Measurements from ENCODE around the gene HRG.
"Not testable (repeated sequence)": the region's sequence is repeated elsewhere in the genome, so short reads cannot be mapped to it uniquely, and the experiment has no call there.

Gene HRG

DNA sequence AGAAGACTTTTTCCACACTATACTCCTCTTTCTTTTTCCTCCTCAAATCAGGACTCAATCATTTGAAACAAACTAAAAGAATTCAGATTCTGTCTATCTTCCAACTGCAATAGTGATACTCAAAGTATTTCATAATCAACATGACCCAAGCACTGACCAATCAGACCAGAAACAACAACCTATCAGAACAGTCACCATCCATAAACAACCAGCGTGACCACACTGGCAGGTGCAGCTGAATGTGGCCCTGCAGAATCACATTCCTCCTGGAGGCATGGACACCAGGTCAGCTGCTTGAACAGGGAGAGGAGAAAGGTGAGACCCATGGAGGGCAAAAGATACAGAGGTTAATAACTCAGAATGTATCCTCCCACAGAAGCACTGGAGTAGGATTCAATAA lies 13.3 kb downstream of the HRG start:
- DNase-seq (ENCODE audit: low spot score): no peak

DNA sequence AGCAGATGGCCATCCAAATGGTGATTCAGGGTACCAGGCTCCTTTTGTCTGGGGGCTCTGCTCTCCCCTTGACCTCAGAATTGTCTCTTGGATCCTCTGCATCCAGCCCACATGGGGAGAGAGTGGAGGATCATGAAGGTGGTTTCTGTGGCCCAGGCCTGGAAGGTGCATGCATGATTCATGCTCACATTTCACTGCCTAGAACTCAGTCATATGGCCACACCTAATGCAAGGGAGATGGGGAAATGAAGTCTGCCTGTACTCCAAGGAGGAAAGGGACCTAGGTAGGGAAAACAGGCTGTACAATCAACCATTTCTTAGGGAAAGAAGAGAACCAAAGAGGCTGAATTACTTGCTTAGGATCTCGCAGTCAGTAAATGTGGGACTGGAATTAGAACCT lies 15.1 kb downstream of the HRG start:
- DNase-seq (ENCODE audit: low spot score): no peak

DNA sequence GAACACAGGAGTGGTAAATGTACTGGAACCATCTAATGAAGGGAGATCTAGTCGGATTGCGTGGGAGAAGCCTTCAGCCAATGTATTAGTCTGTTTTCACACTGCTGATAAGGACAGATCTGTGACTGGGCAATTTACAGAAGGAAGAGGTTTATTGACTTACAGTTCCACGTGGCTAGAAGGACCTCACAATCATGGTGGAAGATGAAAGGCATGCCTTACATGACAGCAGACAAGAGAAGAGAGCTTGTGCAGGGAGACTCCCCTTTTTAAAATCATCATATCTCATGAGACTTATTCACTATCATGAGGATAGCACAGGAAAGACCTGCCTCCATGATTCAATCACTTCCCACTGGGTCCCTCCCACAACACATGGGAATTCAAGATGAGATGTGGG lies 17.0 kb downstream of the HRG start:
- DNase-seq (ENCODE audit: low spot score): no peak

DNA sequence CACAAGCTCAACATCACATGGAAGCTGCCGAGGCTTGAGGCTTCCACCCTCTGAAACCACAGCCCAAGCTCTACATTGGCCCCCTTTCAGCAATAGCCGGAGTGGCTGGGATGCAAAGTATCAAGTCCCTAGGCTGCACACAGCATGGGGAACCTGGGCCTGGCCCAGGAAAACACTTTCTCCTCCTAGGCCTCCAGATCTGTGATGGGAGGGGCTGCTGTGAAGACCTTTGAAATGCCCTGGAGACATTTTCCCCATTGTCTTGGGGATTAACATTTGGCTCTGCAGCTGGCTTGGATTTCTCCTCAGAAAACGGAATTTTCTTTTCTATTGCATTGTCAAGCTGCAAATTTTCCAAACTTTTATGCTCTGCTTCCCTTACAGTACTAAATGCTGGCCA lies 18.2 kb downstream of the HRG start:
- DNase-seq (ENCODE audit: low spot score): no peak

DNA sequence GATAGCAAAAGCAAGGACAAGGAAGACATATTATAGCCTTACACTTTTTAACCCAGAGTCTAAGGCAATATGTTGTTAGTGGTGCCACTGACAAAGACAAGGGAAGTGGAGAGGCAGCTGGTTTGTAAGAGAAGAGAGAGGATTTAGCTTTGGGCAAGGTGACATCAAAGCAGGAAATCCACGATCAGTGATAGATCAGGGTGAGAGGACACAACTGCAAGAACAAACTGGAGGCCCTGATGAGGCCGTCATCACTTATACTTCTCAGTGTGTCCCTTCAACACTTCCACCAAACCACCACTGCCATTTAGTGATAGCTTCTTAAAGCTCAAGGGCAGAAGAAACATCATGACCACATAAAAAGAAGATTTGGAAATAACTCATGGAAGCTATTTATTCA lies 20.7 kb downstream of the HRG start:
- DNase-seq (ENCODE audit: low spot score): not testable (repeated sequence)

DNA sequence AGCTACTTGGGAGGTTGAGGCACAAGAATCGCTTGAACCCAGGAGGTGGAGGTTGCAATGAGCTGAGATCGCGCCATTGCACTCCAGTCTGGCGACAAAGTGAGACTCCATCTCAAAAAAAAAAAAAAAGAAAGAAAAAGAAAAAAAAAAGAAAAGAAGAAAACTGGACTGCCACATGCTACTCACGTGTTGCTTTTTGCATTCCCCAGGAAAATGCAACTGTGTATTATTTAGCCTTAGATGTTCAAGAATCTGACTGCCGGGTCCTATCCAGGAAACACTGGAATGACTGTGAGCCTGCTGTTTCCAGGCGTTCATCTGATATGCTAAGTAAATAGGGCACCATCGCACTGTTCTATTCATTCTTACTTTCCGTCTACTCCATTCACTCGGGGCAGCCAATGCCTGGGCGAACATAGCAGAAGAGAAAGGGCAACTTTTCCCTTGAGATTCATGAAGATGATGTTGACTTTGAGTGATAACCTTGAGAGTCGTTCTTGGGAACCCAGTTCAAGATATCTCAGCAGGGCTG lies 21.4 kb downstream of the HRG start:
- DNase-seq (ENCODE audit: low spot score): no peak

DNA sequence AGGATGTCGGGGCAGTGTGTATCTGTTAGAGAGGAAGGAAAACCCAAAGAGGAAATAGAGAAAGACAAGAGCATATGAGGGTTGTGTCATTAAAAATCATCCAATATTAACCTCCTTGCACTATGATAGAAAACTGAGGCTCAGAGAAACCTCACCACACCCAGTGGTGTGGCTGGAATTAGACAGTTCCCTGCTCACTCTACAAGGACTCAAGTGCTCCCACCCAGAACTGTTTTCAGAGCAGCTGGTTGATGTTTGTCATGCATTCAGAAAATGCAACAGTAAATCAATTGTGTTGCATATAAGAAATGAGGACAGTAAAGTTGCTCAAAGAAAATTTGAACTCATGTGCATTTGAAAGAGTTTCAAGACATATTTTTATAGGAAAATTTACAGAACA lies 24.5 kb downstream of the HRG start:
- not testable (repeated sequence) for DNase-seq (ENCODE audit: low spot score)

DNA sequence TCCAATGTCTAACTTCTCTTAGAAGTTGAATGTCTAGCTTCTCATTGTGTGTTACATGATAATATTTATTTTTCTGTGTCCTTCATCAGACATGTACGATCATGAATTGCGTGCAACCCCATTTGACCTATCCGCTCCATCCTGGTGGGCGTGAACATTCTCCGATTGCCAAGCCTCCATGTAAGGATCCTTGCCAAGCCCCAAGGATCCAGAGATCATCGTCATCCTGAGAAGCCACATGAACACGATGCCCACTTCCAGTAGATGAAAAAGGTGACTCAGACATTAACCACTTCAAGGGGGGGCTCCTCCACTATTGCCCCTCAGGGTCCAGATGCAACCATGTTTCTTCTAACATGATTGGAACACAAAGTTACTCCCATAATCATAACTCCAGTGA lies 25.9 kb downstream of the HRG start:
- DNase-seq (ENCODE audit: low spot score): no peak

DNA sequence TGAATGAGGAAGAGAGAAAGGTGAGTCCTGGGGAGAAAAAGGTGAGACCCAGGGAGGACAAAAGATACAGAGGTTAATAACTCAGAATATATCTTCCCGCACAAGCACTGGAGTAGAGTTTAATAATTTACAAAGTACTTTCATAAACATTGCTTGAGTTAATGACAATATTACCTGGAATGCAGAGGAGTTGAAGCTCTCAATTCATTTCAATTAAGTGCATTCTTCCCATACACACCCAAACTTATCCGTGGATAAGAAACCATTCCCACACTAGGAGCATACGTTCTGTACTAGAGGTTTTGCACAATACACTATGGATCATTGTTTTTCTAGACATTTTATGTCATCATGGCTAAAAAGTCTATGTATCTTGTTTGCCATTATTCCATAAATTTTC lies 28.0 kb downstream of the HRG start:
- no peak for DNase-seq (ENCODE audit: low spot score)

DNA sequence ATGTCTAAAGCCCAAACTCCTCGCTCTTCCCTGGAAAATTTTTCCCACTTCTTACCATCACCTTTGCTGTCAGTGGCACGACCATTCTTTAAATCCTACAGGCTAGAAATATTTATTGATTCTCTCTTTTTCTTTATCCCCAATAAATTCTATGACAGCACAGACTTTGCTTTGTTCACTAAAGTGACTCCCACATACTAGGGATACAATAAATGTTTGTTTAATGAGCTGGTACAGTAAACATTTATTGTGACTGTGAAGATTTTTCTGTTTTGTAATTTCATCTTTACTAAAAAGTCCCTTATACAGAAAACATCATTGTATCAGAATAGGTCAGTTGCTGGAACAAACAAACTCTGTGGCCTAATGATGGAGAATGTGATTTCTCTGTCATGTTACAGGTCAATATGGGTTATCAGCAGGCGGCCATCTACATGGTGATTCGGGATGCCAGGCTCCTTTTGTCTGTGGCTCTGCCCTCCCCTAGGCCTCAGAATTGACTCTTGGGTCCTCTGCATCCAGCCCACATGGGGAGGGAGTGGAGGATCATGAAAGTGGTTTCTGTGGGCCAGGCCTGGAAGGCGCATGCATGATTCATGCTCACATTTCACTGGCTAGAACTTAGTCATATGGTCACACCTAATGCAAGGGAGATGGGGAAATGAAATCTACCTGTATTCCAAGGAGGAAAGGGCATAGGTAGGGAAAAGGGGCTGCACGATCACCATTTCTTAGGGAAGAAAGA lies 28.6 kb downstream of the HRG start:
- no peak for DNase-seq (ENCODE audit: low spot score)

DNA sequence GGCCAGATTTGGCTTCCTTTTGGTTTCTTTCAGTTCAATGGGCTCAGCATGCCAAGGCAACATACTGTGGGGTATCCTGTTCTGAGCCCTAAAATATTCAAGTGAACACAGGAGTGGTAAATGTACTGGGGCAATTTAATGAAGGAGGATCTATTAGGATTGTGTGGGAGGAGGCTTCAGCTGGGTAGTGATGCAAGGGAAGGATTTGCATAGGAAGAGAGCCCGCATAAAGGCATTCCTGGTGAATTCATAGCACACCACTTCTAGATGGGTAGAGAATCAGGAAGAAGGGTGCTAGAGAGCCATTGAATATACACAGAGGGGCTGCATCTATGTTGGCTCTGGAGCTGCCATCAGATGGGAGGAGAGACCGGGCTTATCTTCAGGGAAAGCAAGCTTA lies 30.7 kb downstream of the HRG start:
- DNase-seq (ENCODE audit: low spot score): no peak

DNA sequence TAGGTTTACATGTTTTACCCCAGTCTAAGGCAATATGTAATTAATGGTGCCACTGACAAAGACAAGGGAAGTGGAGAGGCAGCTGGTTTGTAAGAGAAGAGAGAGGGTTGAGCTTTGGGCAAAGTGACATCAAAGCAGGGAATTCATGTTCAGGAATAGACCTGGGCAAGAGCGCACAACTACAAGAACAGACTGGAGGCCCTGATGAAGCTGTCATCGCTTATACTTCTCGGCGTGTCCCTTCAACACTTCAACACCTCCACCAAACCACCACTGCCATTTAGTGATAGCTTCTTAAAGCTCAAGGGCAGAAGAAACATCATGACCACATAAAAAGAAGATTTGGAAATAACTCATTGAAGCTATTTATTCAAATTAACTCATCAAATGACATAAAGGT lies 31.7 kb downstream of the HRG start:
- DNase-seq (ENCODE audit: low spot score): no peak

DNA sequence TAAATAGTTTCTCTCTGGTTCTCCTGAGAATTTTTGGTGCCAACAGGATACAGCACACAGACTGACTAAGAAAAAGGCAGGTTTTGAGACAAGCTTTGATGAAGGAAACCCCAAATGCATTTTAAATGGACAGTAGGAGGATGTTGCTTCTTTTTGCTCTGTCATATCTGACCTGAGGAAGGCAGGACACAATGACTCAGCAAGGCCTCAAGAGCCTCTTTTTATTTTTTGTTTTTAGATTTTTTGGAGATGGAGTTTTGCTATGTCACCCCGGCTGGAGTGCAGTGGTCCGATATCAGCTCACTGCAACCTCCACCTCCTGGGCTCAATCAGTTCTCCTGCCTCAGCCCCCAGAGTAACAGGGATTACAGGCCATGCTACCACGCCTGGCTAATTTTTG lies 34.5 kb downstream of the HRG start:
- no peak for DNase-seq (ENCODE audit: low spot score)

DNA sequence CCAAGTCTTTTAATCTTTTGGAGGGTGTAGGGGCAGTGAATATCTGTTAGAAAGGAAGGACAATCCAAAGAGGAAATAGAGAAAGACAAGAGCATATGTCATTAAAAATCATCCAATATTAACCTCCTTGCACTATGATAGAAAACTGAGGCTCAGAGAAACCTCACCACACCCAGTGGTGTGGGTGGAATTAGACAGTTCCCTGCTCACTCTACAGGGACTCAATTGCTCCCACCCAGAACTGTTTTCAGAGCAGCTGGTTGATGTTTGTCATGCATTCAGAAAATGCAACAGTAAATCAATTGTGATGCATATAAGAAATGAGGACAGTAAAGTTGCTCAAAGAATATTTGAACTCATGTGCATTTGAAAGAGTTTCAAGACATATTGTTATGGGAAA lies 36.6 kb downstream of the HRG start:
- DNase-seq (ENCODE audit: low spot score): not testable (repeated sequence)

DNA sequence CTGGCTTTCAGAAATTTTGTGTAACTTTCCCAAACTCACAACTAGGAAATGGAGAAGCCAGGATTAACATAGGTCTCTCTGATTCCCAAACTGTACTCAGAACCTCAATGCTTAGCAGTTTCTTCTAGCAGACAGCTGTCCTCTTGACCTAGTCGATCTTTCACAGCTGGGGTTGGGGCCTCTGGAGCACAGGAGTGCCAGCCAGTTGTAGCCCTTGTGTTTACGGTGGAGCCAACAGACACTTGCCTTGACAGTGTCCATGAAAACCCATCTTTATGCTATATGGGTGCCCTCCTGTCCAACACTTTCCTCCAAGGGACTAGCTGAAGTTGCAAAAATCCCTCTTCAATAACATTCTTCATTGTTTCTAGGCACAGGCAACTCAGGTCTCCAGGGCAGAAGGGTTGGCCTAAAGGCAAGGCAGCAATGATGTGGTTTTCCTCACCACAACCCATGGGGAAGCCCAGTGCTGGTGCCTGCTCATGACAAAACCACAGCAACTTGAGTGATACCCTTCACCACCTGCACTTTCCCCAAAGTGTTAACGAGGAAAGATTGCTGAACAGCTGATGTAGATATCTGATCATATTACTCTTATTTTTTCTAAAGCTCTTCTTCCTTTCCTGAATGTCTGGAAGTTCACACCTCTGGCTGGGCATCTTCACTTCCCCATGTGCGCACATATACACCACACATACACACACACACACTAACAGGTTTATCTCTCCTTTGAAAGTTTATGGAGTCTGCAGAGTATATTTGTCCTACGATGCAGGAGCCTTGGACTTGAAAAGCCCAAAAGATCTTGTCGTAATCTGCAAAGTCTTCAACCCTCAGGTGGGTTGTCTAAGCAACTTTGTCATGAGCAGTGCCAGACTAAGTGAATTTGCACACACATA lies 40.3 kb downstream of the HRG start:
- no peak for DNase-seq (ENCODE audit: low spot score)

DNA sequence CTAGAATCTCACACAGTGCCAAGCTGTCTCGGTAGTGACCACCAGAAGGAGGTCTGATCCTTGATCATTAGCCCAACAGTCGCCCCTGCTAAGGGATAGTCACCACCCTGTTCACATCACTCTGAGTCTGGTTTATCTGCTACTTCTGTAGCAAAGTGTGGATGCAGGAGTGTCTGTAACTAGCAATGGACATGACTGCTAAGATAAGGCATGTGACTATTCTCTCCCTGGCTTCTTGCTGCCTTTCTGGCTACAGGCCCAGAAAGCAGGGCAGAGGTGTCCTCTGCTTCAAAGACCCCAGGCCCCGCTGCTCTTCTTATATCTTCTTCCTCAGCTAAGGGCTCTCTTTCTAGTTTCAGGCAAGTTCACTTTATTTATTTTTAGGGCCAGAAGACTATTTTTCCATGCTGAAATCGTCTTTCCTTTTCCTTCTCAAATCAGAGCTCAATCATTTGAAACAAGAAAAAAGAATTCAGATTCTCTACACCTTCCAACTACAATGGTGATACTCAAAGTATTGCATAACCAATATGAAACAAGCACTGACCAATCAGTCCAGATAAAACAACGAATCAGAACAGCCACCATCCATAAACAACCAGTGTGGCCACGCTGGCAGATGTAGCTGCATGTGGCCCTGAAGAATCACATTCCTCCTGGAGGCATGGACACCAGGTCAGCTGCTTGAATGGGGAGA lies 43.3 kb downstream of the HRG start:
- DNase-seq (ENCODE audit: low spot score): no peak

DNA sequence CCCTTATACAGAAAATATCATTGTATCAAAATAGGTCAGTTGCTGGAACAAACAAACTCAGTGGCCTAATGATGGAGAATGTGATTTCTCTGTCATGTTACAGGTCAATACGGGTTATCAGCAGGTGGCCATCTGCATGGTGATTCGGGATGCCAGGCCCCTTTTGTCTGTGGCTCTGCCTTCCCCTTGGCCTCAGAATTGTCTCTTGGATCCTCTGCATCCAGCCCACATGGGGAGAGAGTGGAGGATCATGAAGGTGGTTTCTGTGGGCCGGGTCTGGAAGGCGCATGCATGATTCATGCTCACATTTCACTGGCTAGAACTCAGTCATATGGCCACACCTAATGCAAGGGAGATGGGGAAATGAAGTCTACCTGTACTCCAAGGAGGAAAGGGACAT lies 44.9 kb downstream of the HRG start:
- DNase-seq (ENCODE audit: low spot score): not testable (repeated sequence)

DNA sequence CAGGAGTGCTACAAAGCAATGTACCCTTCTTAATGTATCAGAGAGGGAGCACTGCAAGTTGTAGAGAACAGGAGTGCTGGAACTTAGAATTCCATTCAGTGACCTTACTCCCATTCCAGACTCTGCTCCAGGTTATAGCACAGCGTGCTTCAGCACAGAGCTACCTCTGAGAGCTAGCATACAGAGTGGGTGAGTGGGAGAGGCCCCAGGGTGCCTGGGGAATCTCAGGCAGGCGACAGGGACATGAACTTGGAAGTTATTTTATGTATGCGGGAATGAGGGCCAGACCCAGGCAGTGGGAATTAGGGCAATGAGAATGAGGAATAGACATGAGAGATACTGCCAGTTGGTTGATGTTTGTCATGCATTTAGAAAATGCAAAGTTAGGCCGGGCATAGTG lies 47.7 kb downstream of the HRG start:
- DNase-seq (ENCODE audit: low spot score): no peak

DNA sequence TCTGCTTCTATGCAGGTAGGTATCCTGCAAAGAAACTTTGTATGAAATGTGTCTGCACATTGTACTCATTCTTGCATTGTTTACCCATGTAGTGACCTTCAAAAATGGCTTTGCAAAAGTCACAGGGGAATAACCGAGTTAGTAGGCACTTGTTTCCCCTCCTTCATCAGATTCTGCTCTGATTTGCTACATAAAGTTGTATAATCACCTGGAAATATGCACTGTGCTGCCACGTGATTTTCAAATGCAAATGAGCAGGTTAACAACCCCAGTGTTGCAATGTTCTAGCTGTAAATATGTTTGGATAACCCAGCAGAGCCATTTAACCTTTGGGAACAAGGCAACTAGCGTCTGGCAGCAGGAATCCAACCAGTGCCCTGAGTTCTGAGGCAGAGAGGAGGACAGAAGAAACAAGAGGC lies 51.2 kb downstream of the HRG start, which contains the start of gene KNG1:
Gene KNG1, plus strand, starts transcription at position 321 of the 419 bp plus-strand sequence. CDS start 184 bp downstream, outside the sequence.
- no peak for DNase-seq (ENCODE audit: low spot score)

DNA sequence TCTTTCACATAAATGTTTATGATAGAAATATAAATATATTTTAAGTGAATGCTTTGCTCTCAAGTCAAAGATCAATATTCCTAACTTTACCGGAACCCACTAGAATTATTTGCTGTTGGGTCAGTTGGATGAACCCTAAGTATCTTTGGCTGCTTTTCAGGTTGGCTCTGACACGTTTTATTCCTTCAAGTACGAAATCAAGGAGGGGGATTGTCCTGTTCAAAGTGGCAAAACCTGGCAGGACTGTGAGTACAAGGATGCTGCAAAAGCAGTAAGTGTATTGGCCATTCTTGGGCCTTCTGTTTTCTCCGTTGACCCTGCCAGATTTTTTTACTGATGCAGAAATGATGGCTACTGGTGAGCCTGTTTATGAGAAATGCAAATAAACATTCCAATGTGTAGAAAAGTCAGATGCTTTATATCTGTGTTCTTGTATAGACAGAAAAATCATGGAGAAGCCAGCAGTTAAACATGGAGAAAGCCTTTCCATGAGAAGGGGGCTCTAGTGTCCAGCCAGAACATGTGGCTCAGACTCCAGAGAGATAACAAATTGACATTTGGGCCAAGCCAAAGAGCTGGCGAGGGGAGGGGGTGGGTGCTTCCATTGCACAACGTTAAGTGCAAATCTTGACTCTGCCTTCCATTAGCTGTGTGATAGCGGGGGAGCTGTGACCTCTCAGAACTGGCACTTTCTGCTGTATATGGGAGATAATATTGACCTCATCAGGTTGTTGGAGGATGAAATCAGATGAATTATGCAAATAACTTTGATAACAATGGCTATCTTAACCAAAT lies 54.3 kb downstream of the HRG start:
- no peak for DNase-seq (ENCODE audit: low spot score)

DNA sequence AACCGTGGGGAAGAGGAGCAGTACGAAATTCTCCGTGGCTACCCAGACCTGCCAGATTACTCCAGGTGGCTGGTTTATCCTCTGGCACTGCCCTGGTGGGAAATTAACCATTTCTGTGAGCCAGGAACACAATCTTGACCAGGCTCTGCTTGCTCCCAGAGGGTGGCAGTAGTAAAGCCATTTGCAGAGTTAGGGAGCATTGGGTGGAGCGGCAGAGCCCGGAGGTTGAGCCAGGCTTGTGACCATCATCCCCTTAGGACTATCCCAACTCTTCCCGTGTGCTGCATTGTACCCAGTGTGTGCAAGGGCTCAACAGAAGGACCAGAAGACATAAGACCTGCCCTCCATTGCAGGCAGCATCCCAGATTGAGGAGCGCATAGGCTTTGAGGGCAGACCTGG lies 56.6 kb downstream of the HRG start:
- DNase-seq (ENCODE audit: low spot score): peak; percentile 21

DNA sequence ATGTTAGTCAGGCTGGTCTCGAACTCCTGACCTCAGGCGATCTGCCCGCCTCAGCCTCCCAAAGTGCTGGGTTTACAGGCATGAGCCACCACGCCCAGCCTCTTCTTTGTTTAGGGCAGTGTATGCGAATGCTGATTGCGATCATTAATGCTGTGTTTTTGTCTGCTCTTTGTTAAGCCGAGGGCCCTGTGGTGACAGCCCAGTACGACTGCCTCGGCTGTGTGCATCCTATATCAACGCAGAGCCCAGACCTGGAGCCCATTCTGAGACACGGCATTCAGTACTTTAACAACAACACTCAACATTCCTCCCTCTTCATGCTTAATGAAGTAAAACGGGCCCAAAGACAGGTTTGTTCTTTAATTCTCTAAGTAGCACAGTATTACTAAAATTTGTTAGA lies 59.1 kb downstream of the HRG start:
- DNase-seq (ENCODE audit: low spot score): no peak
